ENCODE measurements around the gene RAD21L1. TPM values are rescaled to one million over a fixed set of nuclear protein-coding genes. Genes with fewer than 3 reads are reported as not detected.

Gene RAD21L1
- polyA plus RNA-seq, 1 experiment = 0.04 TPM

DNA sequence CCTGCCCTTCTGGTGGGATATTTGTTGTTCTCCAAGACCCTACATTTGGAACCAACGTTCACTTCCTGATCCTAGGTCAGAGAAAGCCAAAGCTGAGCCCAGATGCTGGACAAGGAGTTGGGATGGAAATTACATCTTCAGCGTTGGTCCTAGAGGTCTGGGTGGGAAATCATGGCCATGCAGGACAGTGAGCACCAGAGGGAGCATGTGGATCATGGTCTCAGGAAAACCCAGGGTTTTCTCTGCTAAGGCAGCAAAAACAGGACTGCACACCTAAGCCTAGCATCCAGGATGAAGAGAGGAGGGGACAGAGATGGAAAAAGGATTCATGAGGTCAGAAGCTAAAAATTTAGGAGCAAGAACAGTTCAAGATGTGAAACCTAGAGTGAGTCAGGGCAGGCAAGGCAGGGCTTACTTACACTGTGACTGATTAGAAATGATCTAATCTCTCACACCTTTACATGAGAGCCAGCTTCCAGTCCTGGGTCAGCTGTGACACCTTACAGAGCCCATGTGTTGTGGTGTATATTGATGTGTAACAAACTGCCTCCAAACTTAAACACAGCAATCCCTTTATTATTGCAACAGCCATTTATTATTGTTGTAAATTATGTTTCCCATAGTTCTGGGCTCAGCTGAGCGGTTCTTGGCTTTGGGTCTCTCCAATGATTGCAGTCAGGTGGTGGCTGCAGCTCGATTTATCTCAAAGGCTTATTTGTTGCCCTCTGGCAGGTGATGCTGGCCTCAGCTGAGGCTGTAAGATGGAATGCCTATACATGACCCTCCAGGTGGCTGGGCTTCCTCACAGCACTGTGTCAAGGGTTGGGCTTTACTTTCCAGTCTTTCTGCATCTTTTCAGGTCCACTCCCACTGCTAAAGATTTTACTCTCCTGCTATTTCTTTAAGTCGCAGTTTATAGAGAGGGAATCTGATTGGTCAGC lies 16.1 kb upstream of the RAD21L1 start:
- ChIA-PET POLR2A (no interaction called here), CTCF (interaction anchor here (0.5 to 1.7 kb wide), 7 partner anchors 38 to 394 kb away, joined by 3 to 8 read pairs (median 4); no protein-coding TSS in a partner anchor)
- no peak for DNase-seq (ENCODE audit: low read depth, low spot score)
- Histone ChIP-seq H3K27ac (ENCODE audit: low read depth, low read length) (no peak overlapping the region), H3K9me3 (ENCODE audit: control insufficient read depth, insufficient read depth, low read length) (no peaks in the 10 kb centered on the region), H3K4me3 (ENCODE audit: low read depth, low read length) (no peak overlapping the region), H3K27me3 (ENCODE audit: control insufficient read depth, insufficient read depth, low read length) (peaks cover 53% of the 10 kb centered on the region)
- TF ChIP-seq CTCF (IDR thresholded peaks at IDR 0.05; ENCODE audit: low read depth, low read length) = peak; percentile 53

GRCh38 chr20:1210501-1210900 lies 15.3 kb upstream of the RAD21L1 start:
- no peak overlapping the region for H3K27ac ChIP-seq (ENCODE audit: low read depth, low read length)
- no peak for TF ChIP-seq CTCF (IDR thresholded peaks at IDR 0.05; ENCODE audit: low read depth, low read length)
- ChIA-PET CTCF (interaction anchor here (0.7 to 3.7 kb wide), 8 partner anchors 10 to 394 kb away, joined by 3 to 16 read pairs (median 3); no protein-coding TSS in a partner anchor), POLR2A (no interaction called here)
- H3K4me3 ChIP-seq (ENCODE audit: low read depth, low read length) = no peak overlapping the region
- no peaks in the 10 kb centered on the region for H3K9me3 ChIP-seq (ENCODE audit: control insufficient read depth, insufficient read depth, low read length)
- H3K27me3 ChIP-seq (ENCODE audit: control insufficient read depth, insufficient read depth, low read length) = peaks cover 54% of the 10 kb centered on the region
- DNase-seq (ENCODE audit: low read depth, low spot score) = no peak

GRCh38 chr20:1212023-1212422 lies 13.8 kb upstream of the RAD21L1 start:
- CTCF ChIA-PET = interaction anchor here (0.6 to 3.7 kb wide), 13 partner anchors 8 to 256 kb away, joined by 3 to 16 read pairs (median 4); partner anchors contain the start of genes C20orf202, NSFL1C and RAD21L1
- Histone ChIP-seq H3K27ac (ENCODE audit: low read depth, low read length) (no peak overlapping the region), H3K27me3 (ENCODE audit: control insufficient read depth, insufficient read depth, low read length) (peaks cover 52% of the 10 kb centered on the region), H3K9me3 (ENCODE audit: control insufficient read depth, insufficient read depth, low read length) (no peaks in the 10 kb centered on the region), H3K4me3 (ENCODE audit: low read depth, low read length) (no peak overlapping the region)
- DNase-seq (ENCODE audit: low read depth, low spot score) = no peak
- POLR2A ChIA-PET = no interaction called here
- no peak for TF ChIP-seq CTCF (IDR thresholded peaks at IDR 0.05; ENCODE audit: low read depth, low read length)

DNA sequence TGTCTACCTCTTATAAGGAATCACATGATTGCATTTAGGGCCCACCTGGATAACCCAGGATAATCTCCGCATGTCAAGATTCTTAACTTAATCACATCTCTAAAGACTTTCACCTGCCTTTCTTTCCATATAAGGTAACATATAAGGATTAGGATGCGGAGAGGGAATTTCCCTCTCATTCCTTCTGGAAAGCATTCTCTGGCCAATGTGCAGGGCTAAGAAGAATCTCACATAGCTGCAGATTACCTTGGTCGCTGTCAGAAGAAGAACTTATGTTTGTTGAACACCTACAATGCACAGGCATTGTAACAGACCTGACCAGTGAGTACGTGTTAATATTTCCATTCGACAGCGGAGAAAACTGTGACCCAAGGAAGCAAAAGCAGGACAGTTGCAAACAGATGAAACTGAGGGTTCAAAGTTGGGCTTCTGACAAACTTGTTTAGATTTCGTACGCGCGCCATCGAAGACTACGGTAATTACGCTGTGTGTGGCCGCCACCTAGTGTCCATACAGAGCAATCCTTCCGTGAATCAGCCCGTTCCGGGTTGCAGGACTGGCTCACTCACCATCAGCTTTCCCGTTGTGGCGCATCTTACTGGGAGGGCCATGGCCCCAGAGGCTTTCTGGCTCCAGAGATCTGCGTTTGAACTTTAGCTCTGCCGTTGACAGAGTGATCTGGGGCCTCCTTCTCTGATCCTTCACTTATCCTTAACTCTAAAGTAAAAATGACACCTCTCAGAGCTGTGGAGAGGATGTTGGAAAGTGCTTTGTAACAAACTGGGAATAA lies 13.0 kb upstream of the RAD21L1 start:
- TF ChIP-seq CTCF (IDR thresholded peaks at IDR 0.05; ENCODE audit: low read depth, low read length) = peak; percentile 82
- ChIA-PET CTCF (interaction anchor here (0.6 to 3.7 kb wide), 23 partner anchors 9 to 1009 kb away, joined by 3 to 16 read pairs (median 4); partner anchors contain the start of genes C20orf202 and RAD21L1), POLR2A (no interaction called here)
- DNase-seq (ENCODE audit: low read depth, low spot score) = peak; percentile 44
- Histone ChIP-seq H3K9me3 (ENCODE audit: control insufficient read depth, insufficient read depth, low read length) (no peaks in the 10 kb centered on the region), H3K27ac (ENCODE audit: low read depth, low read length) (no peak overlapping the region), H3K4me3 (ENCODE audit: low read depth, low read length) (no peak overlapping the region), H3K27me3 (ENCODE audit: control insufficient read depth, insufficient read depth, low read length) (peaks cover 44% of the 10 kb centered on the region)
